NK-92 treated with Interleukin-12 subunit alpha and Interleukin-12 subunit beta, amount 100 ng/mL, for 24 hours (cell line): ENCODE measurements around the gene PDE4B.

ENCODE experiments used
- DNase-seq: peaks from one replicate; lab custom pipeline; 2025; lab: John Stamatoyannopoulos, UW

PDE4B gene

GRCh38 chr1:65792669-65793358 lies at the start of gene PDE4B:
TSS of gene PDE4B (plus strand) at chr1:65792895.
- no peak for DNase-seq

- no peak for DNase-seq
Observed at GRCh38 chr1:65744731-65745130, 48.0 kb upstream of the PDE4B start.

- DNase-seq: no peak
Observed at GRCh38 chr1:65751961-65752360, 40.7 kb upstream of the PDE4B start.

DNA sequence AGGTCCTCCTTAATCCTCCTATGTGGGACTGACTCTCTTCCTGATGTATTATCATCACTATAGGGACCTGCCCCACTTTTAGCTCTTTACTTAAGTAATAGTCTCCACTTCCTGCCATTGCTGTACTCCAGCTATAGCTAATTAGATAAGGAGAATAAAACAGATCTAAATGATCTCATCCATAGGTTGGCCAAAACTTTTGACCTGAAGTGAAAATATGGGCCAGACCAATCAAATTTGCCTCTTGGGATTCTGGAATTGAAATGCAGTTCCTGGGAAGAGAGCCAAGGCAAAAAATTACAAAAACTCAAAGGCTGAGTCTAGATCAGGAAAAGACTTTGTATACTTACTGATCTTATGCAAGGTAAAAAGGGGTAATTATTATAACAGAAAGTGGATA lies 36.1 kb upstream of the PDE4B start:
- DNase-seq: no peak

DNA sequence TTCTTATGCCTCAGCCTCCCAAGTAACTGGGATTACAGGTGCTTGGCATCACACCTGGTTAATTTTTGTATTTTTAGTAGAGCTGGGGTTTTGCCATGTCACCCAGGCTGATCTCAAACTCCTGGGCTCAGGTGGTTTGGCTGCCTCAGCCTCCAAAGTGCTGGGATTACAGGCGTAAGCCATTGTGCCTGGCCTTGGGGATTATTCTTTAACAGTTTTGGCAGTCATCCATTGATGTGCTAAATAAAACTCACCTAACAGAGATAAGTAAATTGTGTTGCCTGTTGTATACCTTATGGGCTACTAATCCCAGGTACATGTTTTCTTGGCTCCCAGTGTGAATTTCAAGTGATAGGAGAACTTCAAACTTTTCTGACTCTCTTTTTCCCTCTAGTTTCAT lies 35.2 kb upstream of the PDE4B start:
- no peak for DNase-seq

GRCh38 chr1:65758128-65758527 lies 34.6 kb upstream of the PDE4B start:
- no peak for DNase-seq

DNA sequence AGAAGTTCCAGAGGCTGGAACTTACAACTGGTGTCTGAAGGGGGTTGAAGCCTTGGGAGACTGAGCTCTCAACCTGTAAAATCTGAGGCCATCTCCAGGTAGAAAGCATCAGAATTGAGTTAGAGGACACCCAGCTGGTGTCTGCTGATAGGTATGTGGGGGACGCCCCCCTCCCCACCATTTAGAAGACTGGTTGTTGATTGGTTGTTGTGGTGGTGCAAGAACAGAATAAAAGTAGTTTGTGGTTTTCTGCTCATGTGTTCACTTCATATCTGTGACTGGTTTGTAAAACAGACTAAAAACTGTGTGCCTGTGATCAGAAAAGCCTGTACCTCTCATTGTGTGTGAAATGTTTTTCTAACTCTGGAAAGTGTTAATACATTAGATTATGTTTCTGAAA lies 33.2 kb upstream of the PDE4B start:
- DNase-seq: no peak

- no peak for DNase-seq
Observed at GRCh38 chr1:65762081-65762862, 30.4 kb upstream of the PDE4B start.

- DNase-seq: no peak
Observed at GRCh38 chr1:65764052-65764451, 28.6 kb upstream of the PDE4B start.

DNA sequence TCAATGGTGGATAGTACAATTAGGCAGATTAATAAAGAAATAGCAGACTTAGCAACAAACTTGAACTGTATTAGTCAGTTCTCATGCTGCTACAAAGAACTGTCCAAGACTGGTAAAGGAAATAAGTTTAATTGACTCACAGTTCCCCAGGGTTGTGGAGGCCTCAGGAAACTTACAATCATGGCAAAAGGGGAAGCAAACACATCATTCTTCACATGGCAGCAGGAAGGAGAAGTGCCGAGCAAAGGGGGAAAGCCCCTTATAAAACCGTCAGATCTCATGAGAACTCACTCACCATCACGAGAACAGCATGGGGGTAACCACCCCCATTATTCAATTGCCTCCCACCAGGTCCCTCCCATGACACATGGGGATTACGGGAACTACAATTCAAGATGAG lies 27.1 kb upstream of the PDE4B start:
- DNase-seq: no peak

DNA sequence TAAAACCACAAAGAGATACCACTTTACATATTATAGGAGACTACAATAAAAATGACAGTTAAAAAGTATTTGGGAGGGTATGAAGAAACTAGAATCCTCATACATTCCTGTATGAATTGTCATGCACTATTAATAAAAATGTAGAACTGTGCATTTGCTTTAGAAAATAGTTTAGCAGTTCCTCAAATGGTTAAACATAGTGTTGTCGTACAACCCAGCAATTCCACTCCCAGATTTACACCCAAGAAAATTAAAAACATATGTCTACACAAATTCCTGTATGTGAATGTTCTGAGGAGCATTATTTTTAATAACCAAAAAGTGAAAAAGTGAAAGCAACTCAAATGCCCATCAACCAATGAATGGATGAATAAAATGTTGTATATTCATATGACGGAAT lies 23.1 kb upstream of the PDE4B start:
- DNase-seq: no peak

DNA sequence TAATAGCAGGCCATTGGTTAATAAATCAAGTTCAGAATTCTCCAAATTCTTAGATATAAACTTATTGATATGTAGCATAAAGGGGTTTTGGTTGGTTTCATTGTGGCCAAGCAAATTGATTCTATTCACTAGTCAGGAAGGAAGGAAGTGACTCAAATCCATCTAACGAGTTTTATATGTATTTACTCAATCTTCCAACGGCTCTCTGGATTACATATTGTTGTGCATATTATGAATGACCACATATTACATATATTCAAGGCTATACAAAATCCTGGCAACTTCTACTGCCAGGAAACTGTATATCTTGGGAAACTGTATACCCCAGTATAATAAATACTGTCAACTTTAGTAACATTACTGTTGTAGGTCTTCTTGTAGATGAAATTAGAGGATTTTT lies 20.1 kb upstream of the PDE4B start:
- no peak for DNase-seq

DNA sequence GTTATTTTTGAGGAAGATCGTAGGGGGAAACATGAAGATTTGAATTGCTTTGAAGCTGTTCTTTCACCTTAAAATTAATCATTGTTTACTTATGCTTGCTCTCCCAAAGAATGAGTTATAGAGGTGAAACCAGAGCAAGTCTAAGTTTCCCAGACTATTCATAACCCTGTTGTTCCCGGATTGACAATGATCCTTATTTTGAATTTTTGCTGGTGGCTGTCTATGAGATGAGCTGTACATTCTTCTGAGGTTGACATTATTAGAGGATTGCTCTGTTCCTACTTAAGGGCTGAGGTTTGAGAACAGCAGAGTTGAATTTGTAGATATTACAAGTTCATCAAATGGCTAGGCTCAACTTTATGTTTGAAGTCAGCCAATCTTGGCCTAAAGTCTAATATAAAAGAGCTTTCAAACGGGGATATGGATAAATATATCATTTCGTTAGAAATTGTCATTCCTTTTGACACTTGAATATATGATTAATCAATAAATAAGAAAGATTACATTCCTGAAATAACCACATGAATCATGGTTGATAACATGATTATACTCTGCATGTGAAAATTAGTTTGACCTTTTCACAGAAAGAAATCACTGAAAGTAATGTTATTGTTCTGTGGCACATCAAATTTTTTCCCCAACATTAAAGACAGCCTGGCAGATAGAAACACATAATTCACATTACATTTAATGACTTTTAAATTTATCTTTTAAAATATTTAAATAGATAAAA lies 19.1 kb upstream of the PDE4B start:
- no peak for DNase-seq

DNA sequence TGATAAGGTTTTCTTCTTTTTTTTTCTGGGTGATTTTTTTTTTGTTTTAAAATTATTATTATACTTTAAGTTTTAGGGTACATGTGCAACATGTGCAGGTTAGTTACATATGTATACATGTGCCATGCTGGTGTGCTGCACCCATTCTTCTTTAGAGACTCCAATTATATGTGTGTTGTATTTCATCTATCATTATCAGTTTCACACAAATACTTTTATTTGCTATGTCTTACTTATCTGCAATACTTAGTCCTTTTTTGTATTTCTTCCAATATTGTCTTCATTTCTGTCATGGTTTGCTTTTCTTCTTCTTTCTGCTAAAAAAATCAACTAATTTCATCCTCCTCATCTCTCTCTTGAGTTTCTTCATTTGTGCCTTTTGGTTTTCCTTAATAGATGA lies 3.9 kb upstream of the PDE4B start:
- DNase-seq: no peak

DNA sequence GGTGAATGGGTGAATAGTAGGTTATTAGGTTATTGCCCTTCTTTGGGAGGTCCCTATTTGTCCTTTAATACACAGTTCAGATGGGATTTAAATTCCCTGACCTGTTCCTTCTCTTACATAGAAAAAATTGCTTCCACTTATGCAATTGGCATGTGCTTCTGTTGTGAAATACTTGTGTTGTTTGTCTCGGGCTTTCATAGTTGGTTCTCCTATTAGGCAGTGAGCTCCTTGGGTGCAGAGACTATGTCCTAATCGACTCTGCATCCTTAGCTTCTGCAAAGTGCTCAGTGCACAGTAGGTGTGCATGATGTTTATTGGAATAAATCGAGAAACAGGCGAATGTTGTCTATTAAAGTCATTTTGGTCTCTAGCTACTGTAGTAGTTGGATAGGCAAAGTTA lies 1.3 kb upstream of the PDE4B start:
- DNase-seq: no peak

DNA sequence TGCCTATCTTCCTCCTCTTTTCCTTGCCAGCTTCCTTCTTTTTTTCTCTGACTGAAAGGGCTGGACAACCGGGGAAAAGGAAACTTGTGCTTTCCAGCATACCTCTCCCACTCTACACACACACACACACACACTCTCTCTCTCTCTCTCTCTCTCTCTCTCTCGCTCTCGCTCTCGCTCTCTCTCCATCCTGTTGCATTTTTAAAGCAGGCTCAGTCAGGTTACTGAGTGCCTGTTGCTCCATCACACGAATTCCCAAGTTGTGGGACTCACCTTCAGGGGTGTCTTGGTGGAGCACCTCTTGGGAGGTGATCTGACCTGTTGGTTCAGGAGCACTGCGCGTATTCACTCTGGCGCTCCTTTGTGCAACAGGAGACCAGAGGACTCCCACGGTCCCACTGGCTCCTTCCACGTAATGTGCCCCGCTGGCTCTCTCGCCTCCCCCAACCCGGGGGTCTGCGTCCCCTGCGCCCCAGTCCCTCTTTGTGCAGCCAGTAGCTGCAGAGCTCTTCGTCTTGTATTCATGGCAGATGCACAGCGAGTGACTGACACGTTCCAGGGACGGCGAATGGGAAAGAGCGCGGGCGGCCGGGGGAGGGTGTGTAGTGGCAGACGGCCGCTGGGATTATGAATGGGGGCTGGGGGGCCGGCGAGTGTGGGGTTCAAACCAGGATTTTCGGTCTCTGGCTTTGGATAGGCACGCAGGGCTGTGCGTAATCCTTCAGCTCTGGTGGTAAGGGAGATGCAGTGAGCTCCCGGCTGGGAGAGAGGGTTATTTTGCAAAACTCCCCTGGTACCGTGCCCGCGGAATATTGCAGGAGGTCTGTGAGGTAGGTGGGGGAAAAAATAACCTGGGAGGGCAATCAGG lies 660 bp upstream of the PDE4B start:
- no peak for DNase-seq

DNA sequence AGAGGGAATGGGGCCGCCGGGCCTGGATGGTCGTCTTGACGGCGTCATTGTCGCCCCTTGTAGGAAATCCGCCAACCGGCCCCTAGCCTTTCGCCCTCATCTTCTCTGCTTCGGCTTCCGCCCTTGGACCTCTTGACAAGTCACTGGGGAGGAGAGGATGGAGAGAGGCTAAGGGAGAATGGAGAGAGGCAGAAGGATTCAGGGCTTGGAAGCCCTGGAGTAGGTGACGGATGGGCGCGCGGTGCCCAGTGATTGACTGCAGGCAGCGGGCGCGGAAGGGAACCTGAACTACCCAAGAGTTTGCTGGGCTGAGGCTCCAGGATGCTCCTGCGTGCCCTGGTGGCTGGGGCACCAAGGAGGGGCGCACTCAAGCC lies 651 bp downstream of the PDE4B start:
- DNase-seq: no peak

- no peak for DNase-seq
Observed at GRCh38 chr1:65795311-65795710, 2.6 kb downstream of the PDE4B start.

GRCh38 chr1:65799601-65800000 lies 6.9 kb downstream of the PDE4B start:
- DNase-seq: no peak

- no peak for DNase-seq
Observed at GRCh38 chr1:65804584-65804983, 11.9 kb downstream of the PDE4B start.

- DNase-seq: peak; percentile 77
Observed at GRCh38 chr1:65812065-65812464, 19.4 kb downstream of the PDE4B start.

- no peak for DNase-seq
Observed at GRCh38 chr1:65813956-65814355, 21.3 kb downstream of the PDE4B start.
